GM12878 (cell line): Measurements from ENCODE around the gene PHF20. TPM values are rescaled to one million over a fixed set of nuclear protein-coding genes. Genes with fewer than 3 reads are reported as not detected.

Experiments used
- ATAC-seq: fragments of 200-7000 bp; cut with Tn5 transposase; 3 replicates; pipeline ENCODE4 v1.9.1; 2020; ENCODE audit warnings: mild to moderate bottlenecking, moderate library complexity
- BruUV-seq: library from RNA; stranded (reverse); fragments of 400-500 nt; replicated peaks from 2 replicates; lab custom pipeline; 2021; lab: Mats Ljungman, UMichigan
- CTCF ChIA-PET: fragments of 300-600 bp; sonication (Branson Sonifier 250); formaldehyde crosslinking; extraction: SDS; loops from one replicate; lab custom pipeline; 2021; ENCODE audit warnings: inconsistent platforms; lab: Yijun Ruan, JAX
- POLR2A ChIA-PET: fragments of 350-600 bp; formaldehyde crosslinking; extraction: SDS; loops from one replicate; lab custom pipeline; 2021; ENCODE audit warnings: inconsistent platforms; lab: Charles Lee
- RAD21 ChIA-PET: fragments of 300-600 bp; sonication (Branson Sonifier 250); formaldehyde crosslinking; loops from one replicate; lab custom pipeline; 2023; ENCODE audit warnings: antibody characterized with exemption; ENCODE audit not compliant: unreplicated experiment; lab: Charles Lee
- SMC1A ChIA-PET: fragments of 300-600 bp; sonication (Branson Sonifier 250); formaldehyde crosslinking; loops from one replicate; lab custom pipeline; 2023; ENCODE audit not compliant: unreplicated experiment, uncharacterized antibody; lab: Charles Lee
- DNase-seq: peaks from one replicate; pipeline ENCODE4 v3.0.0-alpha.2; 2011; ENCODE audit warnings: low read depth, low spot score
- FAIRE-seq: peaks from 3 replicates; lab custom pipeline; 2011; peaks lifted over from hg19 to GRCh38; lab: Jason Lieb, UNC
- H2AFZ ChIP-seq: 2 replicates; pipeline ENCODE4 v1.6.0; 2011; ENCODE audit warnings: low read depth, low read length, control low read depth; ENCODE audit not compliant: control insufficient read depth
- H3K27ac ChIP-seq: 2 replicates; pipeline ENCODE4 v1.5.1; 2011; ENCODE audit warnings: control low read depth; ENCODE audit not compliant: control insufficient read depth, insufficient read depth
- H3K27me3 ChIP-seq, 2 experiments: replicated peaks in 1 of 2; 2 replicates each; pipeline versions ENCODE4 v1.6.0 to v1.6.1; 2011; ENCODE audit warnings: low read length in 1 of 2; ENCODE audit not compliant: control insufficient read depth in 2 of 2, insufficient read depth in 2 of 2
- H3K36me3 ChIP-seq, 2 experiments: 2 replicates each; pipeline ENCODE4 v1.5.1; 2011; ENCODE audit warnings: low read length in 1 of 2; ENCODE audit not compliant: control insufficient read depth in 2 of 2, insufficient read depth in 2 of 2
- H3K4me1 ChIP-seq: 2 replicates; pipeline ENCODE4 v1.6.1; 2011; ENCODE audit warnings: mild to moderate bottlenecking, low read length, moderate library complexity, mixed read lengths; ENCODE audit not compliant: control insufficient read depth, insufficient read depth
- H3K4me2 ChIP-seq: 2 replicates; pipeline ENCODE4 v1.6.0; 2011; ENCODE audit warnings: control low read depth; ENCODE audit not compliant: control insufficient read depth, insufficient read depth
- H3K4me3 ChIP-seq: fragments of 200-600 bp; sonication (generic); 2 replicates; pipeline ENCODE4 v1.5.1; 2016
- H3K79me2 ChIP-seq: 2 replicates; pipeline ENCODE4 v1.6.0; 2011; ENCODE audit warnings: low read length; ENCODE audit not compliant: control insufficient read depth, insufficient read depth
- H3K9ac ChIP-seq: 2 replicates; pipeline ENCODE4 v1.8.0; 2011; ENCODE audit warnings: low read length, control low read depth, mixed read lengths; ENCODE audit not compliant: control insufficient read depth, insufficient read depth
- H3K9me3 ChIP-seq: replicated peaks from 3 replicates; pipeline ENCODE4 v1.5.1; 2011; ENCODE audit warnings: mild to moderate bottlenecking, low read length; ENCODE audit not compliant: control insufficient read depth, insufficient read depth
- H4K20me1 ChIP-seq: 2 replicates; pipeline ENCODE4 v1.6.0; 2011; ENCODE audit not compliant: control insufficient read depth, insufficient read depth
- CBX5 ChIP-seq: sonication (generic); IDR thresholded peaks from 2 replicates; pipeline ENCODE4 v1.6.1; 2016; ENCODE audit warnings: low read depth, moderate library complexity, mild to moderate bottlenecking, inconsistent platforms
- CHD2 ChIP-seq: IDR thresholded peaks from 2 replicates; pipeline ENCODE4 v1.6.1; 2011; ENCODE audit warnings: low read depth, low read length, improper control_type of control experiment, borderline replicate concordance
- DPF2 ChIP-seq: fragments of 450-650 bp; IDR thresholded peaks from 2 replicates; pipeline ENCODE4 v1.6.1; 2017; ENCODE audit warnings: mild to moderate bottlenecking
- GABPA ChIP-seq: IDR thresholded peaks from 2 replicates; pipeline ENCODE4 v1.6.1; 2014; ENCODE audit warnings: antibody characterized with exemption, low read depth, mild to moderate bottlenecking, inconsistent platforms
- HDGF ChIP-seq: fragments of 450-650 bp; IDR thresholded peaks from 2 replicates; pipeline ENCODE4 v1.6.1; 2016; ENCODE audit warnings: antibody characterized with exemption
- POLR2A ChIP-seq: IDR thresholded peaks from 2 replicates; pipeline ENCODE4 v1.6.1; 2011; ENCODE audit warnings: low read depth, mild to moderate bottlenecking, low read length
- POLR2AphosphoS2 ChIP-seq: IDR thresholded peaks from 2 replicates; pipeline ENCODE4 v1.6.1; 2011; ENCODE audit warnings: low read depth, mild to moderate bottlenecking, low read length, improper control_type of control experiment, moderate library complexity
- SRF ChIP-seq, 2 experiments: IDR thresholded peaks; 2 replicates each; pipeline ENCODE4 v1.6.1; 2011; ENCODE audit warnings: low read depth in 2 of 2, low read length in 2 of 2, mild to moderate bottlenecking in 1 of 2, moderate library complexity in 1 of 2
- WGBS: methylation state at CpG from one replicate; pipeline ENCODE4 v1.1.6; 2016; ENCODE audit warnings: low lambda C conversion rate; ENCODE audit not compliant: insufficient replicate concordance, insufficient coverage; ENCODE audit errors: missing lambda C conversion rate; 5-methylcytosine and 5-hydroxymethylcytosine counted together
- in situ Hi-C: fragments of 300-500 bp; cut with MboI; formaldehyde crosslinking; loops from 9 replicates; pipeline ENCODE4 v1.14.3; 2018; ENCODE audit warnings: mixed read lengths
- intact Hi-C: fragments of 100-400 bp; cut with micrococcal nuclease; formaldehyde crosslinking; loops from one replicate; pipeline ENCODE4 v1.14.2; 2022; ENCODE audit not compliant: unreplicated experiment
- polyA plus RNA-seq, 11 experiments: library from polyadenylated mRNA; depleted of rRNA in 4 of 11; unstranded in 6 of 11; stranded (reverse) in 5 of 11; fragments of >200 nt; fragmentation: Nextera tagmentation in 4 of 11; fragmentation: Illumina TruSeq in 1 of 11; extraction: Ambion mirVana in 4 of 11; extraction: Trizol in 1 of 11; gene quantifications; 1 replicate in 1 of 11; 2 replicates in 10 of 11; pipeline versions ENCODE4 v1.2.1 to v1.2.3, GENCODE V29; 2011 to 2016; ENCODE audit warnings: inconsistent platforms in 2 of 11, missing spikeins in 2 of 11, low read depth in 1 of 11
- total RNA-seq, 4 experiments: library from RNA; depleted of rRNA in 3 of 4; stranded (reverse); fragments of >200 nt in 3 of 4; fragmentation: Illumina TruSeq in 1 of 4; extraction: Trizol in 1 of 4; gene quantifications; 2 replicates each; pipeline versions ENCODE4 v1.2.1 to v1.2.3, GENCODE V29; 2013 to 2021
- TF ChIP-seq, protein P1 (sequence below): IDR thresholded peaks from 2 replicates; pipeline ENCODE4 v1.6.1; 2012; ENCODE audit warnings: low read depth, low read length, improper control_type of control experiment
- TF ChIP-seq, protein P2 (sequence below): IDR thresholded peaks from 2 replicates; pipeline ENCODE4 v1.6.1; 2011; ENCODE audit warnings: borderline replicate concordance, low read depth, mild to moderate bottlenecking, moderate library complexity, low read length; ENCODE audit not compliant: insufficient read depth, poor library complexity, severe bottlenecking

PHF20 gene
- total and polyA plus RNA-seq, 10 of the 15 experiments (the other 5 are each of a cell fraction or from before 2014, with no cell fraction given): 31.6 to 91.2 (median 46.8) TPM

DNA sequence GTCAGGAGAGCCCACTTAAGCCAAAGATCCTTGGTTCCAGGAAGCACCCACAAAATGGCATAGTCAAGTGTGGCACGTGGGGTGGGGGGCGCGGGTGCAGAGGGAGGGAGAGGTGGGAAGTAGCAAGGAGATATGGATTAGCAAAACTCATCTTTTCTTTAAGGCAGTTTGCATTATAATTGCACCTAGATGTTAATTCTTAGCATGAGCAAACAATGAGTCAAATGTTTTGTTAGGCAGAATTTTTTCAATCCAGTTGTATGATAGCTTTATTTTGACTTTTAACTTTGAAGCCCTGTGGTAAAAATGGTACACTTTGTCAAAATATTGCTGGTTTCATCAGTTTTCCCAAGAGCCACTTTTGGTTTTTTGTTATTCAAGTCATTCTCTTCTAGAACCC, 167.4 kb downstream of the PHF20 start (continued):
- TF ChIP-seq, protein P1, sequence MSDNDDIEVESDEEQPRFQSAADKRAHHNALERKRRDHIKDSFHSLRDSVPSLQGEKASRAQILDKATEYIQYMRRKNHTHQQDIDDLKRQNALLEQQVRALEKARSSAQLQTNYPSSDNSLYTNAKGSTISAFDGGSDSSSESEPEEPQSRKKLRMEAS: no peak
- TF ChIP-seq CHD2 (no peak), GABPA (no peak), HDGF (no peak), DPF2 (no peak), CBX5 (no peak), POLR2AphosphoS2 (no peak), SRF (IDR thresholded peaks at IDR 0.05; ENCODE audit: low read depth in 2 of 2, low read length in 2 of 2) (no peak)
- TF ChIP-seq, protein P2, sequence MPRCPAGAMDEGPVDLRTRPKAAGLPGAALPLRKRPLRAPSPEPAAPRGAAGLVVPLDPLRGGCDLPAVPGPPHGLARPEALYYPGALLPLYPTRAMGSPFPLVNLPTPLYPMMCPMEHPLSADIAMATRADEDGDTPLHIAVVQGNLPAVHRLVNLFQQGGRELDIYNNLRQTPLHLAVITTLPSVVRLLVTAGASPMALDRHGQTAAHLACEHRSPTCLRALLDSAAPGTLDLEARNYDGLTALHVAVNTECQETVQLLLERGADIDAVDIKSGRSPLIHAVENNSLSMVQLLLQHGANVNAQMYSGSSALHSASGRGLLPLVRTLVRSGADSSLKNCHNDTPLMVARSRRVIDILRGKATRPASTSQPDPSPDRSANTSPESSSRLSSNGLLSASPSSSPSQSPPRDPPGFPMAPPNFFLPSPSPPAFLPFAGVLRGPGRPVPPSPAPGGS: no peak
- TF ChIP-seq, all 136 proteins: peak for 0

DNA sequence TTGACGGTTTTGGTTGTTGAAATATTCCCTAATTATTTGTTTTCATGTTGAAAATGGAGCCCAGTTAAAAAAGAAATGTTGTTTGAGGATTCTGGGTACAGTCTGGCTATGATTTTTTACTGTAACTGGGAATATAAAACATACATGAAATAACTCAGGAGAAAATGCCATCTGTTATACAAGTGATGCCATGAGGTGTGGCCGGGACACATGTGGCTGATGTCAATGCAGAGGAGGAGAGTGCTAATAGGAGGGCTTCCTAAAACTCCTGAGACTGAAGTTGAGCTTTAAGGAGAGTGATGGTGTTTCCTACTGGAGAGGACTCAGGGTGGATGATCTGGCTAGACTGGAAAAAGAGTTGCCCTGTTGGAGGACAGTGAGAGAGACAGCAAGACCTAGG, 169.8 kb downstream of the PHF20 start:
- in situ Hi-C loops (no loop called here), intact Hi-C loops (no loop called here)
- Histone ChIP-seq H3K4me2 (no peak overlapping the region), H2AFZ (no peak overlapping the region), H3K79me2 (no peaks in the 10 kb centered on the region), H3K27ac (no peak overlapping the region), H4K20me1 (no peaks in the 10 kb centered on the region), H3K9me3 (no peaks in the 10 kb centered on the region), H3K9ac (no peak overlapping the region), H3K4me1 (no peaks in the 10 kb centered on the region), H3K4me3 (no peak overlapping the region), H3K36me3 (peaks cover 11 to 18% of the 10 kb centered on the region in 2 experiments), H3K27me3 (no peaks in the 10 kb centered on the region)
- FAIRE-seq (no peak), ATAC-seq (no peak), DNase-seq (no peak)
- no TSS peak for BruUV-seq
- WGBS: 95% methylated on average over 2 of the region's 2 CpGs
- TF ChIP-seq POLR2A: no peak
- RAD21 ChIA-PET: no interaction called here
- SMC1A ChIA-PET: interaction anchor here (2.0 kb wide), 1 partner anchor 12 kb away, joined by 12 read pairs; the partner anchor contains the start of gene SCAND1
- CTCF ChIA-PET: interaction anchor here (2.1 kb wide), 1 partner anchor 13 kb away, joined by 16 read pairs; the partner anchor contains the start of gene SCAND1
- POLR2A ChIA-PET: no interaction called here
